HEK293 (cell line): Measurements from ENCODE around the gene WNT1.

Experiments
- CTCF ChIA-PET: fragments of 350-600 bp; formaldehyde crosslinking; extraction: SDS; loops from one replicate; lab custom pipeline; 2021; ENCODE audit warnings: antibody characterized with exemption; lab: Yijun Ruan, JAX
- POLR2A ChIA-PET: fragments of 300-600 bp; formaldehyde crosslinking; extraction: SDS; loops from one replicate; lab custom pipeline; 2020; ENCODE audit warnings: antibody characterized with exemption, inconsistent platforms; lab: Yijun Ruan, JAX
- H3K27ac ChIP-seq: fragments of 200-500 bp; sonication (Bioruptor generic); 2 replicates; pipeline ENCODE4 v1.5.1; 2014; ENCODE audit warnings: low read depth, low read length, control low read depth, inconsistent platforms; ENCODE audit errors: extremely low read depth
- H3K36me3 ChIP-seq, 2 experiments: fragments of 200-500 bp in 1 of 2; sonication (Bioruptor generic) in 1 of 2; 1 replicate in 1 of 2; 2 replicates in 1 of 2; pipeline ENCODE4 v1.5.1; 2014 to 2017; ENCODE audit warnings: inconsistent platforms in 2 of 2, low read length in 2 of 2; ENCODE audit not compliant: control insufficient read depth in 2 of 2, insufficient read depth in 1 of 2
- H3K4me1 ChIP-seq: fragments of 200-500 bp; sonication (Bioruptor generic); 2 replicates; pipeline ENCODE4 v1.5.1; 2014; ENCODE audit warnings: mild to moderate bottlenecking, low read length, inconsistent platforms; ENCODE audit not compliant: control insufficient read depth, insufficient read depth
- H3K4me3 ChIP-seq: 2 replicates; pipeline ENCODE4 v1.5.1; 2011; ENCODE audit warnings: low read depth, mild to moderate bottlenecking, control low read depth, low read length, moderate library complexity
- H3K9me3 ChIP-seq: fragments of 200-500 bp; sonication (Bioruptor generic); 2 replicates; pipeline ENCODE4 v1.5.1; 2014; ENCODE audit warnings: low read depth, low read length, inconsistent platforms; ENCODE audit not compliant: control insufficient read depth, insufficient read depth
- MZF1 ChIP-seq: fragments of 450-650 bp; formaldehyde crosslinking; IDR thresholded peaks from 2 replicates; pipeline ENCODE4 v1.5.1; 2017; ENCODE audit warnings: missing biosample characterization, missing genetic modification characterization, borderline replicate concordance
- OVOL3 ChIP-seq: fragments of 450-650 bp; formaldehyde crosslinking; IDR thresholded peaks from 2 replicates; pipeline ENCODE4 v1.5.1; 2016; ENCODE audit warnings: missing biosample characterization, missing genetic modification characterization
- PRDM6 ChIP-seq: fragments of 450-650 bp; formaldehyde crosslinking; IDR thresholded peaks from 2 replicates; pipeline ENCODE4 v1.5.1; 2017; ENCODE audit warnings: missing biosample characterization, missing genetic modification characterization
- RBAK ChIP-seq: fragments of 450-650 bp; formaldehyde crosslinking; IDR thresholded peaks from 2 replicates; pipeline ENCODE4 v1.5.1; 2016; ENCODE audit warnings: missing biosample characterization, missing genetic modification characterization
- TCF7L2 ChIP-seq: IDR thresholded peaks from 2 replicates; pipeline ENCODE4 v1.6.1; 2011; ENCODE audit warnings: low read depth, mild to moderate bottlenecking, inconsistent platforms, low read length, moderate library complexity, borderline replicate concordance
- YY2 ChIP-seq: fragments of 450-650 bp; formaldehyde crosslinking; IDR thresholded peaks from 2 replicates; pipeline ENCODE4 v1.5.1; 2016; ENCODE audit warnings: missing biosample characterization, missing genetic modification characterization
- ZBTB1 ChIP-seq: fragments of 450-650 bp; formaldehyde crosslinking; IDR thresholded peaks from 2 replicates; pipeline ENCODE4 v1.5.1; 2016; ENCODE audit warnings: missing biosample characterization, missing genetic modification characterization
- ZBTB20 ChIP-seq: fragments of 450-650 bp; formaldehyde crosslinking; IDR thresholded peaks from 2 replicates; pipeline ENCODE4 v1.5.1; 2016; ENCODE audit warnings: missing biosample characterization, missing genetic modification characterization
- ZBTB8A ChIP-seq: fragments of 450-650 bp; formaldehyde crosslinking; IDR thresholded peaks from 2 replicates; pipeline ENCODE4 v1.5.1; 2016; ENCODE audit warnings: missing biosample characterization, missing genetic modification characterization
- ZEB2 ChIP-seq: fragments of 450-650 bp; formaldehyde crosslinking; IDR thresholded peaks from 2 replicates; pipeline ENCODE4 v1.5.1; 2016; ENCODE audit warnings: missing biosample characterization, missing genetic modification characterization
- ZFHX2 ChIP-seq: fragments of 450-650 bp; formaldehyde crosslinking; conservative IDR thresholded peaks from 2 replicates; pipeline ENCODE4 v1.5.1; 2016; ENCODE audit warnings: missing biosample characterization, missing genetic modification characterization
- ZNF112 ChIP-seq: fragments of 450-650 bp; formaldehyde crosslinking; IDR thresholded peaks from 2 replicates; pipeline ENCODE4 v1.5.0; 2017; ENCODE audit warnings: missing biosample characterization, missing genetic modification characterization
- ZNF184 ChIP-seq: fragments of 450-650 bp; IDR thresholded peaks from 2 replicates; pipeline ENCODE4 v1.5.1; 2018; ENCODE audit warnings: missing biosample characterization, mild to moderate bottlenecking, missing genetic modification characterization
- ZNF202 ChIP-seq: fragments of 450-650 bp; formaldehyde crosslinking; IDR thresholded peaks from 2 replicates; pipeline ENCODE4 v1.5.1; 2016; ENCODE audit warnings: missing biosample characterization, missing genetic modification characterization, borderline replicate concordance
- ZNF266 ChIP-seq: fragments of 450-650 bp; formaldehyde crosslinking; IDR thresholded peaks from 2 replicates; pipeline ENCODE4 v1.5.1; 2016; ENCODE audit warnings: missing biosample characterization, missing genetic modification characterization, low read depth
- ZNF354C ChIP-seq: fragments of 450-650 bp; formaldehyde crosslinking; IDR thresholded peaks from 2 replicates; pipeline ENCODE4 v1.5.1; 2016; ENCODE audit warnings: missing biosample characterization, missing genetic modification characterization, low read depth, borderline replicate concordance
- ZNF391 ChIP-seq: fragments of 450-650 bp; formaldehyde crosslinking; IDR thresholded peaks from 2 replicates; pipeline ENCODE4 v1.5.1; 2016; ENCODE audit warnings: low read depth, missing biosample characterization, missing genetic modification characterization, borderline replicate concordance
- ZNF433 ChIP-seq: fragments of 450-650 bp; formaldehyde crosslinking; IDR thresholded peaks from 2 replicates; pipeline ENCODE4 v1.5.1; 2016; ENCODE audit warnings: missing biosample characterization, missing genetic modification characterization, low read depth
- ZNF48 ChIP-seq: fragments of 450-650 bp; formaldehyde crosslinking; IDR thresholded peaks from 2 replicates; pipeline ENCODE4 v1.5.1; 2016; ENCODE audit warnings: missing biosample characterization, missing genetic modification characterization
- ZNF549 ChIP-seq: fragments of 450-650 bp; IDR thresholded peaks from 2 replicates; pipeline ENCODE4 v1.5.1; 2018; ENCODE audit warnings: missing biosample characterization, missing genetic modification characterization, mild to moderate bottlenecking, inconsistent platforms, moderate library complexity
- ZNF600 ChIP-seq: fragments of 450-650 bp; formaldehyde crosslinking; IDR thresholded peaks from 2 replicates; pipeline ENCODE4 v1.5.1; 2016; ENCODE audit warnings: missing biosample characterization, missing genetic modification characterization
- ZNF610 ChIP-seq: fragments of 450-650 bp; formaldehyde crosslinking; IDR thresholded peaks from 2 replicates; pipeline ENCODE4 v1.5.1; 2016; ENCODE audit warnings: missing biosample characterization, missing genetic modification characterization, borderline replicate concordance
- ZNF629 ChIP-seq: fragments of 450-650 bp; formaldehyde crosslinking; IDR thresholded peaks from 2 replicates; pipeline ENCODE4 v1.5.1; 2017; ENCODE audit warnings: missing biosample characterization, missing genetic modification characterization
- ZNF639 ChIP-seq: fragments of 450-650 bp; formaldehyde crosslinking; IDR thresholded peaks from 2 replicates; pipeline ENCODE4 v1.5.1; 2016; ENCODE audit warnings: missing biosample characterization, missing genetic modification characterization
- ZNF664 ChIP-seq: fragments of 450-650 bp; formaldehyde crosslinking; IDR thresholded peaks from 2 replicates; pipeline ENCODE4 v1.5.1; 2016; ENCODE audit warnings: missing biosample characterization, missing genetic modification characterization
- ZNF670 ChIP-seq: fragments of 450-650 bp; formaldehyde crosslinking; IDR thresholded peaks from 2 replicates; pipeline ENCODE4 v1.5.1; 2016; ENCODE audit warnings: missing biosample characterization, missing genetic modification characterization, low read depth
- ZNF76 ChIP-seq: fragments of 450-650 bp; formaldehyde crosslinking; IDR thresholded peaks from 2 replicates; pipeline ENCODE4; 2016; ENCODE audit warnings: low read depth, missing biosample characterization, missing genetic modification characterization, borderline replicate concordance
- ZSCAN5A ChIP-seq: fragments of 450-650 bp; formaldehyde crosslinking; IDR thresholded peaks from 2 replicates; pipeline ENCODE4 v1.5.1; 2016; ENCODE audit warnings: missing biosample characterization, missing genetic modification characterization
- TF ChIP-seq, protein P1 (sequence below): fragments of 450-650 bp; formaldehyde crosslinking; optimal IDR thresholded peaks from 2 replicates; pipeline ENCODE3; 2016; ENCODE audit warnings: missing biosample characterization, mild to moderate bottlenecking, missing genetic modification characterization
- TF ChIP-seq, protein P2 (sequence below): fragments of 450-650 bp; formaldehyde crosslinking; IDR thresholded peaks from 2 replicates; pipeline ENCODE4 v1.5.1; 2016; ENCODE audit warnings: missing biosample characterization, missing genetic modification characterization

WNT1 gene

GRCh38 chr12:48957141-48958048 is 20.7 kb upstream of the WNT1 start, which contains the start of gene ARF3:
ARF3 (minus strand) TSS chr12:48957487; CDS start chr12:48941095, 16,392 bp downstream.
- Histone ChIP-seq H3K36me3 (peaks cover 8 to 30% of the 10 kb centered on the region in 2 experiments; a peak in 2 of 3 replicates), H3K4me3 (peak within 1 kb of the TSS; percentile 81), H3K4me1 (no peaks in the 10 kb centered on the region), H3K27ac (peak within 1 kb of the TSS; percentile 90), H3K9me3 (no peaks in the 10 kb centered on the region)
- CTCF ChIA-PET, result interaction anchor here (0.7 to 8.9 kb wide), 10 partner anchors 9 to 39 kb away, joined by 3 to 64 read pairs (median 4); partner anchors contain the start of genes WNT1 and WNT10B
- POLR2A ChIA-PET, result interaction anchor here (0.6 to 2.9 kb wide), 25 partner anchors 9 to 1251 kb away, joined by 3 to 28 read pairs (median 4); partner anchors contain the start of genes DDX23, FKBP11, RHEBL1 and RND1
- peak; percentile 98 for TF ChIP-seq ZFHX2
- no peak for TF ChIP-seq ZBTB1 (tag by site-specific recombination)
- no peak for TF ChIP-seq PRDM6 (tag by site-specific recombination)
- TF ChIP-seq ZEB2 (tag by site-specific recombination), result peak; percentile 78
- no peak for TF ChIP-seq ZNF112 (tag by site-specific recombination)
- peak; percentile 73; the same call in 1 of the 2 replicates for TF ChIP-seq YY2 (tag by site-specific recombination)
- TF ChIP-seq ZBTB20, result peak; percentile 87
- no peak for TF ChIP-seq ZNF202 (tag by site-specific recombination)
- peak; percentile 40; the same call in 1 of the 2 replicates for TF ChIP-seq ZNF639 (tag by site-specific recombination)
- peak; percentile 60 for TF ChIP-seq ZBTB8A (tag by site-specific recombination)
- TF ChIP-seq ZNF610 (tag by site-specific recombination), result no peak
- TF ChIP-seq MZF1 (tag by site-specific recombination), result no peak
- no peak for TF ChIP-seq ZNF670 (tag by site-specific recombination)
- TF ChIP-seq ZNF664 (tag by site-specific recombination), result no peak
- TF ChIP-seq RBAK, result no peak
- TF ChIP-seq ZNF391 (tag by site-specific recombination), result 0 out of 2 replicates have a peak, but pooled peaks have one; percentile 27
- TF ChIP-seq ZNF48, result no peak
- TF ChIP-seq OVOL3, result no peak
- TF ChIP-seq ZNF629 (tag by site-specific recombination), result peak; percentile 13; the same call in 1 of the 2 replicates
- peak; percentile 83 for TF ChIP-seq ZNF600 (tag by site-specific recombination)
- TF ChIP-seq ZNF76 (tag by site-specific recombination), result peak; percentile 68; the same call in 1 of the 2 replicates
- TF ChIP-seq ZNF354C (tag by site-specific recombination), result no peak
- no peak for TF ChIP-seq ZNF184 (tag by site-specific recombination)
- TF ChIP-seq, protein P1, sequence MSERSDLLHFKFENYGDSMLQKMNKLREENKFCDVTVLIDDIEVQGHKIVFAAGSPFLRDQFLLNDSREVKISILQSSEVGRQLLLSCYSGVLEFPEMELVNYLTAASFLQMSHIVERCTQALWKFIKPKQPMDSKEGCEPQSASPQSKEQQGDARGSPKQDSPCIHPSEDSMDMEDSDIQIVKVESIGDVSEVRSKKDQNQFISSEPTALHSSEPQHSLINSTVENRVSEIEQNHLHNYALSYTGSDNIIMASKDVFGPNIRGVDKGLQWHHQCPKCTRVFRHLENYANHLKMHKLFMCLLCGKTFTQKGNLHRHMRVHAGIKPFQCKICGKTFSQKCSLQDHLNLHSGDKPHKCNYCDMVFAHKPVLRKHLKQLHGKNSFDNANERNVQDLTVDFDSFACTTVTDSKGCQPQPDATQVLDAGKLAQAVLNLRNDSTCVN (tag by site-specific recombination), result peak; percentile 47
- TF ChIP-seq ZNF266, result no peak
- no peak for TF ChIP-seq ZNF549
- TF ChIP-seq ZNF433, result no peak
- TF ChIP-seq, protein P2, sequence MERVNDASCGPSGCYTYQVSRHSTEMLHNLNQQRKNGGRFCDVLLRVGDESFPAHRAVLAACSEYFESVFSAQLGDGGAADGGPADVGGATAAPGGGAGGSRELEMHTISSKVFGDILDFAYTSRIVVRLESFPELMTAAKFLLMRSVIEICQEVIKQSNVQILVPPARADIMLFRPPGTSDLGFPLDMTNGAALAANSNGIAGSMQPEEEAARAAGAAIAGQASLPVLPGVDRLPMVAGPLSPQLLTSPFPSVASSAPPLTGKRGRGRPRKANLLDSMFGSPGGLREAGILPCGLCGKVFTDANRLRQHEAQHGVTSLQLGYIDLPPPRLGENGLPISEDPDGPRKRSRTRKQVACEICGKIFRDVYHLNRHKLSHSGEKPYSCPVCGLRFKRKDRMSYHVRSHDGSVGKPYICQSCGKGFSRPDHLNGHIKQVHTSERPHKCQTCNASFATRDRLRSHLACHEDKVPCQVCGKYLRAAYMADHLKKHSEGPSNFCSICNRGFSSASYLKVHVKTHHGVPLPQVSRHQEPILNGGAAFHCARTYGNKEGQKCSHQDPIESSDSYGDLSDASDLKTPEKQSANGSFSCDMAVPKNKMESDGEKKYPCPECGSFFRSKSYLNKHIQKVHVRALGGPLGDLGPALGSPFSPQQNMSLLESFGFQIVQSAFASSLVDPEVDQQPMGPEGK (tag by site-specific recombination), result peak; percentile 99
- TF ChIP-seq ZSCAN5A, result peak; percentile 52; the same call in 1 of the 2 replicates
- no peak for TF ChIP-seq TCF7L2
